Astrocyte of the spinal cord (primary cell): Measurements from ENCODE around the gene GAA.
A peak's percentile ranks its signal among the peaks of the same experiment; 100 is the strongest.

ENCODE experiments used
- DNase-seq: peaks from one replicate; pipeline ENCODE4 v3.0.0; 2011; ENCODE audit warnings: low read depth, low spot score
- H3K4me3 ChIP-seq: 2 replicates; pipeline ENCODE4 v1.5.1; 2011; ENCODE audit warnings: low read depth, mild to moderate bottlenecking, low read length, moderate library complexity
- in situ Hi-C: cut with HindIII; loops from 2 replicates; pipeline ENCODE4 v1.10.0; 2017; ENCODE audit warnings: low sequenced_read_pairs
- TF ChIP-seq, protein P1 (sequence below): IDR thresholded peaks from 2 replicates; pipeline ENCODE4 v1.5.1; 2012; ENCODE audit warnings: low read depth, mild to moderate bottlenecking, low read length, inconsistent platforms

GAA gene

DNA sequence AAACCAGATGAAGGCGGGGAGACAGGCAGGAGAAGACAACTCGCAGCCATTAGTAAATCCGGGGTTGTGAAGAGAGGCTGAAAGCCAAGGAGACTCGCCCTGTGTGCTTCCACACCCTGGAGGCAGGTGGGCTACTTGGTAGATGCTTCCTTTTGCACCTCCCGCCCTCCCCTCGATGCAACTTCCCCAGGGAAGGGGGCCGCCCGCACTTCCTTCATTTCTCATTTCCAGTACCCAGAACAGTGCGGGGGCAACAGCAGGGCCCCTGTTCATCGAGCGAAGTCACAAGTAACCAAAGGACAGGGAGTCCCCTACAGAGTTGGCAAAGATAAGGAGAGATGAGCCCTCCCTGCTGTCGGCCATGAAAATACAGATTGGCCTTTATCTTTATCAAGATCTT lies 40.0 kb upstream of the GAA start:
- TF ChIP-seq, protein P1, sequence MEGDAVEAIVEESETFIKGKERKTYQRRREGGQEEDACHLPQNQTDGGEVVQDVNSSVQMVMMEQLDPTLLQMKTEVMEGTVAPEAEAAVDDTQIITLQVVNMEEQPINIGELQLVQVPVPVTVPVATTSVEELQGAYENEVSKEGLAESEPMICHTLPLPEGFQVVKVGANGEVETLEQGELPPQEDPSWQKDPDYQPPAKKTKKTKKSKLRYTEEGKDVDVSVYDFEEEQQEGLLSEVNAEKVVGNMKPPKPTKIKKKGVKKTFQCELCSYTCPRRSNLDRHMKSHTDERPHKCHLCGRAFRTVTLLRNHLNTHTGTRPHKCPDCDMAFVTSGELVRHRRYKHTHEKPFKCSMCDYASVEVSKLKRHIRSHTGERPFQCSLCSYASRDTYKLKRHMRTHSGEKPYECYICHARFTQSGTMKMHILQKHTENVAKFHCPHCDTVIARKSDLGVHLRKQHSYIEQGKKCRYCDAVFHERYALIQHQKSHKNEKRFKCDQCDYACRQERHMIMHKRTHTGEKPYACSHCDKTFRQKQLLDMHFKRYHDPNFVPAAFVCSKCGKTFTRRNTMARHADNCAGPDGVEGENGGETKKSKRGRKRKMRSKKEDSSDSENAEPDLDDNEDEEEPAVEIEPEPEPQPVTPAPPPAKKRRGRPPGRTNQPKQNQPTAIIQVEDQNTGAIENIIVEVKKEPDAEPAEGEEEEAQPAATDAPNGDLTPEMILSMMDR: no peak
- H3K4me3 ChIP-seq: no peak overlapping the region
- in situ Hi-C loops: no loop called here
- DNase-seq: no peak

DNA sequence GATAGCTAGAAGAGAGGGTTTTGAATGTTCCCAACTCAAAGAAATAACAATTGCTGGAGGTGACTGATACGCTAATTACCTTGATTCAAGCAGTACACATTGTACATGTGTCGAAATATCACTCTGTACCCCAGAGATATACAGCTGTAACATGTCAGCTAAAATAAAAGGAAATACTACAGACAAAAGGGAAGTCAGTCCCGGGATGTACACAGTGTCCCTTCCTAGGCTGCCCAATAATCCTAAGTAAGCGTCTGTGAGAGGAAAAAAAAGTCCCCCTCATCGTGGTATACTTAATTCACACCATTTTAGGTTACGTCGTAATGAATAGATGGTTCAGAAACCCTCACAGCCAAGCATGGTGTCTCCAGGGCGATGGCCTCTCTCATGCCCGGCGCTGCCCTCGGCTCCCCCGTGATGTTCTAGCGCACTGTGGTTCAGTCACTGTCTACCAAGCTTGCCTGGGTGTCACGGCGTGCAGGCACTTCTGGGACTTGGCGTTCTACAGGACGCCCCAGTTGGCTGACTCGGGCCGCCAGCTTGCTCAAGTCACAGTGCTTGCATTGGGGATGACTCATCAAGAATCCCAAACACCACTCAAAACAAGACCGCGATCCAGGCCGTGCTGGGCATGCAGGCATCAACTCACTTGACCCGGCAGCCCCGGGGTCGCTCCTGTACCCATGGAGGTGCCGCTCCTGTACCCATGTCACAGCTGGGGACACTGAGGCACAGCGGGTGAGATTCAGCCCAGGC lies 37.4 kb upstream of the GAA start:
- H3K4me3 ChIP-seq: no peak overlapping the region
- DNase-seq: peak; percentile 58
- TF ChIP-seq, protein P1: no peak
- in situ Hi-C loops: no loop called here

DNA sequence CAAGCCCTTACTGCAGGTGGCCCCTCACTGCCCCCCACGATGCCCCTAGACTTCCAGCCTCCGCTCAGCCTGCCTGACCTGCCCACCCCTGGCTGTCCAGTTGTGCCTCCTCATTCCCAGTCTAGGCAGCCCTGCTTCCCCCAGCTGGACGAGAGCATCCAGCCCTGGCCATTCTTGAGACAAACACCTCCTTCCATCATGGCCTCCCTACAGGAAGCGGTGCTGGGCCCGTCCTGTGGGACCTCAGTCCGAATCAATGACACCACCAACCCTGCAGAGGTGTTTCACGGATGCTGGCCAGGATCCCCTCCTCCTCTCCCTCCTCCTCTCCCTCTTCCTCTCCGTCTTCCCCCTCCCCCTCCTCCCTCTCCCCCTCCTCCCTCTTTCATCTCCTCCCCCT lies 36.7 kb upstream of the GAA start:
- in situ Hi-C loops: no loop called here
- TF ChIP-seq, protein P1: no peak
- H3K4me3 ChIP-seq: no peak overlapping the region
- DNase-seq: no peak

DNA sequence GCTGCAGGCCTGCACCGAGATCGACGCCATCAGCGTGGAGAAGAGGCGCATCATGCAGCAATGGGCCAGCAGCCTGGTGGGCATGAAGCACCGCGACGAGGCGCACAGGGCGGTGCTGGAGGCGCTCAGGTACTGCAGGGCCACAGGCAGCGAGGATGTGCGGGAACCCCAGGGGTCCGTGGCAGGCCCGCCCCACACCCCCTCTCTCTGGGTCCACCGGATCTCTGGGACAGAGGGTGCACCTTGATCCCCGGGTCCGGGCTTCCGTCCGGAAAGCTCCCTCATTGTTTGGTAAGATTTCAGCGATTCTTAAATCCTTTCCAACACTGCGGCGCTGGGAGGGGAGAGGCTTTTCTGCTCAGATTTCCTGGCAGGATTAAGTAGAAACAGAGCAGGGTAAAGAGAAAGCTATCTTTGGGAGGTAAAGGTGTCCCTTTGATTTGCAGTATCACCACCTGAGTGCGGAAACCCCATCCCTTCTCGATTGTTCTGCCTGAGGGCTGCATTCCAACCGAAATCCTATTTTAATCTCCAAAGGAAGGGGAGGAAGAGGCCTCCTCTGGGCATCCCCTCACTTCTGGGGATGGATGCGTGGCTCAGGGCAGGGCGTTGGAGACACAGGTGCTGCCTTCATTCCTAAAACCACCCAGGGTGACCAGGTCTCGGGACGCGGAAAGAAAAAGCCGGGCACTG lies 35.8 kb upstream of the GAA start:
- in situ Hi-C loops: no loop called here
- no peak for DNase-seq
- no peak overlapping the region for H3K4me3 ChIP-seq
- TF ChIP-seq, protein P1: no peak

DNA sequence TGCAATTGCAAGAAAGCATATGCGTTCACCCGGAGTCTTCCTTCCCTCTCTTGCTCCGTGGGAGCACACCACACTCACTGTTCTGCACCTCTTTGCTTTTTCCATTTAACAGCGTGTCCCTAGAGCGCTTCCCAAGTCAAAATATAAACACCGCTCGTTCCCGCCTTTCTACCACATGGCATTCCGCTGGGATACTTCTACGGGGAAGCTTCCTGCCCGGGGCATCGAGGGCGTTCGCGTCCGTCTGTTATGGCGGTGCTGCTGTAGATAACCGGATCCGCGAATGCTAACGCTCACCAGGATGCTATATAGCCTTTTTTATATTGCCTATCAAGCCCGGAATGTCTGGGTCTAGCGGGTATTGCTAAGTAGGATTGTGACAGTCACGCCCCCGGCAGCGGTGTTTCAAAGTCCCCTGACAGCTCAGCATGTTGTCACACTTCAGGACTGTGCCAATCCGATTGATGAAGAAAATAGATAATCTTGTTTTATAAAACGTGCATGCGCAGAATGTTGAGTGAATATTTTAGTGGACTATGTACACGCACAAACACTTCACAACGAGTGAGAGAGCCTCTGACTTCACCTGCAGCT lies 33.9 kb upstream of the GAA start:
- H3K4me3 ChIP-seq: no peak overlapping the region
- no peak for DNase-seq
- TF ChIP-seq, protein P1: no peak
- in situ Hi-C loops: no loop called here

DNA sequence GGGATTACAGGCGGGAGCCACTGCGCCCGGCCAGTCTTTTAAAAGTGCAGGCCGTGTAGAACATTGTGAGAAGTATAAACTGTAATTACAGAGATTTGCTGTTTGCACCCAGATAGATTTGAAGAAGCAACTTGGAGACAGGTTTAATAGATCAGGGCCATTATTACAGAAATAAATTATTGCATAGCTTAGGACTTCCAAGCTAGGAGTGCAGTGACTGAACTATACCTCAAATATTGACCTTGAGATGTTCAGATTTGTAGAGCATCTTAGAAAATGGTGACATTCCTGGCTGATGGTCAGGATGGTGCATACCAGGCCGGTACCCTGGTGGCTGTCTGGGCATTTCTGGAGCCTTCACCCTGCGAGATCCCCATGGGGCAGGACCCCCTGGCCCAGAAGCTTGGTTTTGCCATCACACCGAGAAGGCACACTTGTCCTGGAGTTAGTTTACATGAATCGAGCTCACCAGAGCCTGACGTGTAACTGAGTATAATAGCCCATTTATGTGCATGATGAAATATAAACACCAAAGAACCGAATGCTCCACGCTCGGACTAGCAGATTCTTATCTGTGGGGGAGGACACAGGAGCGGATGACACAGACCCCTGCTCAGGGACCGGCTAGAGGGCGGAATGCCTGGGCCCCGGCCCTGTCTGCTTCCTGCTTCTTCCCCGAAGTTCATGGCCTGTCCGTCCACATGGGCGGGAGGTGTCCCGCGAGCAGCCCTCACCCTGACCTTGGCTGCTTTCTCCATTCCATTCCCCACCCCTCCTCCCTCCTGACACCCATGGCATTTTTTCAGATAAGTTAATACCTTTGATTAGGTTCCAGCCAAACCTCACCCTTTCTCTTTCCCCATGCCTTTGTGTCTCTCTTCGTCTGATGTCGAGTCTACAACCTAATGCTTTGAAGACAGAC lies 32.8 kb upstream of the GAA start:
- TF ChIP-seq, protein P1: no peak
- DNase-seq: peak; percentile 13
- H3K4me3 ChIP-seq: no peak overlapping the region
- in situ Hi-C loops: no loop called here
